Activated CD8-positive, alpha-beta memory T cell treated with anti-CD3 and anti-CD28 coated beads, Interleukin-2, amount 50 U/mL, for 24 hours (primary cell): ENCODE measurements around the gene PDP2.

Source experiments
- DNase-seq: peaks from one replicate; pipeline ENCODE4 v3.0.0-alpha.2; 2020; ENCODE audit errors: extremely low read depth

Gene PDP2

DNA sequence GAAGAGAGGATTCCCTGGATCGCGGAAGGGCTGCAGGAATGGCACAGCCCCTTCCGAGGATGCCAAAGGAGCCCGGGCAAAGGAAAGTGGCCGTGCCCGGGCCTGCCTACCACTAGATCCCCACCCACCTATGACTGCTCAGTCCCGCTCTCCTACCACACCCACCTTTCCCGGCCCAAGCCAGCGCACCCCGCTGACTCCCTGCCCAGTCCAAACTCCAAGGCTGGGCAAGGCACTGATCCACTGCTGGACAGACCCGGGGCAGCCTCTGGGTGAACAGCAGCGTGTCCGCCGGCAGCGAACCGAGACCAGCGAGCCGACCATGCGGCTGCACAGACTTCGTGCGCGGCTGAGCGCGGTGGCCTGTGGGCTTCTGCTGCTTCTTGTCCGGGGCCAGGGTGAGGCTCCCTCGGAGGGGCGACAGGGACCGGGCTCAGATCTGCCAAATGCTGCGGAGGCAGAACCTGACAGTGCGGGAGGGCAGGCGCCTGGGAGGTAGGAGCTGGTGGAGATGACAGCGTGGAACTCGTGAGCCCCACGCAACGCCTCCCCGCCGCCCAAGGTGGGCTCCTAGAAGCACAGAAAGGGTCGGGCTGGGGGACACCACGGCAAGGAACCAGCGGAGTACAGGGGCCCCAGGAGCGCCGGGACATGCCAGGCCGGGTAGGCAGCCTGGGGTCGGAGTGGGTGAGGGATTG, 55.1 kb downstream of the PDP2 start, which contains the start of gene CES2:
Gene CES2 (plus strand): TSS at position 203 of the 698 bp plus-strand sequence. CDS start 120 bp downstream, at position 323.
- no peak for DNase-seq

DNA sequence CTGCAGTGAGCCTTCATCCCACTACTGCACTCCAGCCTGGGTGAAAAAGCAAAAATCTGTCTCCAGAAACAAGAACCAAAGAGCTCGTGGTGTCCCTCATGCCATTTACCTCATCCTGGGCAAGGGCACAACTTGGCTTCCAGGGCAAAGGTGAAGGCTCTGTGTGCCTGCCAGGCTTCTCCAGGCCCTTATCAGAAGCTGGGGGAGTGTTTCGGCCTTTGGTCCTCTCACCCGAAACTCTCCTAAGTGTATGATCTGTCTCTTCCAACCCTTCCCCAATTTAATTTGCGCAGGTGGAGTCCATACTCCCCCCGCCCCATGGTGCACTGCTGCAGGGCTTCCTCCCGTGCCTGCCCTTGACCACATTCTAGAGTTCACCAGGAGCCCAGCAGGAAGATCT, 56.1 kb downstream of the PDP2 start:
- DNase-seq = no peak

DNA sequence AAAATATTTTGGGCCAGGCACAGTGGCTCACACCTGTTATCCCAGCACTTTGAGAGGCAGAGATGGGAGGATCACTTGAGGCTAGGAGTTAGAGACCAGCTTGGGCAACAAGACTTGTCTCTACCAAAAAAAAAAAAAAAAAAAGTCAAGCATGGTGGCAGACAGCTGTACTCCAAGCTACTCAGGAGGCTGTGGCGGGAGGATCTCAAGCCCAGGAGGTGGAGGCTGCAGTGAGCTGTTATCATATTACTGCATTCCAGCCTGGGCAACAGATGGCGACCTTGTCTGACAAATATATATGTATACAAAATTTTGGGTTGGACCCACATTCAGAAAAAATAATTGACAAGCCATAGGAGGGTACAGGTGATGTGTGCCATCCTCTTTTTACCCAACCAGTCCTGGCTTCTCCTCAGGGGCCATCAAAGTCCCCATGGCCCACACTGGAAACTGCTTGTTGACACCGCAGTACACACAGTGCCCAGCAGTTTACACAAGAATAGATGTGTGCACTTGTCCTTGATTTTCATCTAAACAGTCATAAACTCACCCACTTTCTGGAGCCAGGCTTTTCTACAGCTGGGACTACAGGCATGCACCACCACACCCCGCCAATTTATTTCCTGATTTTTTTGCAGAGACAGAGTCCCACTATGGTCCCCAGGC, 56.7 kb downstream of the PDP2 start:
- DNase-seq = no peak

DNA sequence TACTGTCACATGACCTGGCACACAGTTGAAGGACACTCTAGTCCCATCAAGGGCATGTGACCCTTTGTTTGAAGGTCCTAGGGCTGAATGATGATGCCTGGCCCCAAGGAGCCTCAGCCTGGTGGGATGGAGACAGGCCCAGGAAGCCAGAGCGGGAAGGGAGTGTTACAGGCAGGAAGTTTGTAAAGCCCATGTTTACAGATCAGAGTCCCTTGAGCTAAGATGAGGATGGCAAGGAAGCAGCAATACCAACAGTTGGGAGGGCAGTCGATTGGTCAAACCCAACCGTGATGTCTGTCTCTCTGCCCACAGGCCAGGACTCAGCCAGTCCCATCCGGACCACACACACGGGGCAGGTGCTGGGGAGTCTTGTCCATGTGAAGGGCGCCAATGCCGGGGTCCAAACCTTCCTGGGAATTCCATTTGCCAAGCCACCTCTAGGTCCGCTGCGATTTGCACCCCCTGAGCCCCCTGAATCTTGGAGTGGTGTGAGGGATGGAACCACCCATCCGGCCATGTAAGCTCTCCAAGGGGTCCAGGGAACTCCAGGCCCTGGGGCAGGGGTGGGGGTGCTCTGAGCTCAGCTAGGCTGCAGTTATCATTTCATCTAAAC, 57.5 kb downstream of the PDP2 start:
- DNase-seq = no peak

DNA sequence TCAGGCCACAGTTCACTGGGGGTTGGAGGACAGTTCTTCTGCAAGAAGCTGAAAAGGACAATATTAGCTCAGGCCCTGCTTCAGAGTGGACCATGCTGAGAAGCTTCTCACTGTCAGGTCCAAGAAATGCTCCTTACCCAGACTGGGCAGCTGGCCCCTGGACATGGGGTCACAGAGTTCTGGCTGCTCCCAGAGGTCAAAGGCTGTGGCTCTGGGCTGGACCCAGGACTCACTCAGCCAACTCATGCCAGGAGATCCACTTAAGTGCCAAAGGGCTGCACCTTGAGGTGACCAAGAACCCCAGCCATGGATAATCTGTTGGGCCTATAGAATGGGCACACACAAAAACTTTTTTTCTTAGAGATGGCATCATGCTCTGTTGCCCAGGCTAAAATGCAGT, 59.1 kb downstream of the PDP2 start:
- DNase-seq = no peak

DNA sequence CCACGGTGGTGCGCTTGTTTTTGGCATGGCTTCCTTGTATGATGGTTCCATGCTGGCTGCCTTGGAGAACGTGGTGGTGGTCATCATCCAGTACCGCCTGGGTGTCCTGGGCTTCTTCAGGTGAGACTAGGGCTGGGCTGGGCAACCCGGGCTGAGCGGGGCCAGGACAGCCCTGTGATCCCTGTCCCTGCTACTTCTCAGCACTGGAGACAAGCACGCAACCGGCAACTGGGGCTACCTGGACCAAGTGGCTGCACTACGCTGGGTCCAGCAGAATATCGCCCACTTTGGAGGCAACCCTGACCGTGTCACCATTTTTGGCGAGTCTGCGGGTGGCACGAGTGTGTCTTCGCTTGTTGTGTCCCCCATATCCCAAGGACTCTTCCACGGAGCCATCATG, 59.9 kb downstream of the PDP2 start:
- DNase-seq = no peak
